ENCODE measurements around the gene MIX23. TPM values are rescaled to one million over a fixed set of nuclear protein-coding genes. Genes with fewer than 3 reads are reported as not detected.
"Not testable (repeated sequence)": the region's sequence is repeated elsewhere in the genome, so short reads cannot be mapped to it uniquely, and the experiment has no call there.

The MIX23 gene
- total RNA-seq, 2 donors from 2014 or later: 13.8 to 16.8 TPM

- intact Hi-C loops (cut with DNase I): no loop called here
- WGBS: under 1% methylated on average over 38 of the region's 52 CpGs
- Histone ChIP-seq H3K27ac (peak within 1 kb of the TSS; percentile 84 to 89), H3K36me3 (no peaks in the 10 kb centered on the region), H3K4me3 (peak within 1 kb of the TSS; percentile 64 to 69), H3K27me3 (replicated peaks; ENCODE audit: insufficient read depth) (no peaks in the 10 kb centered on the region), H3K9me3 (no peaks in the 10 kb centered on the region), H3K4me1 (replicated peaks) (peaks cover 5% of the 10 kb centered on the region)
- peak; percentile 96 for DNase-seq (ENCODE audit: low spot score)
- TF ChIP-seq, protein P1, sequence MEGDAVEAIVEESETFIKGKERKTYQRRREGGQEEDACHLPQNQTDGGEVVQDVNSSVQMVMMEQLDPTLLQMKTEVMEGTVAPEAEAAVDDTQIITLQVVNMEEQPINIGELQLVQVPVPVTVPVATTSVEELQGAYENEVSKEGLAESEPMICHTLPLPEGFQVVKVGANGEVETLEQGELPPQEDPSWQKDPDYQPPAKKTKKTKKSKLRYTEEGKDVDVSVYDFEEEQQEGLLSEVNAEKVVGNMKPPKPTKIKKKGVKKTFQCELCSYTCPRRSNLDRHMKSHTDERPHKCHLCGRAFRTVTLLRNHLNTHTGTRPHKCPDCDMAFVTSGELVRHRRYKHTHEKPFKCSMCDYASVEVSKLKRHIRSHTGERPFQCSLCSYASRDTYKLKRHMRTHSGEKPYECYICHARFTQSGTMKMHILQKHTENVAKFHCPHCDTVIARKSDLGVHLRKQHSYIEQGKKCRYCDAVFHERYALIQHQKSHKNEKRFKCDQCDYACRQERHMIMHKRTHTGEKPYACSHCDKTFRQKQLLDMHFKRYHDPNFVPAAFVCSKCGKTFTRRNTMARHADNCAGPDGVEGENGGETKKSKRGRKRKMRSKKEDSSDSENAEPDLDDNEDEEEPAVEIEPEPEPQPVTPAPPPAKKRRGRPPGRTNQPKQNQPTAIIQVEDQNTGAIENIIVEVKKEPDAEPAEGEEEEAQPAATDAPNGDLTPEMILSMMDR (IDR thresholded peaks at IDR 0.05): peak; percentile 41 to 75 (median 67)
- TF ChIP-seq POLR2A (IDR thresholded peaks at IDR 0.05) (peak; percentile 99), POLR2AphosphoS5 (IDR thresholded peaks at IDR 0.05) (peak; percentile 94)
Measured at GRCh38 chr3:122383771-122384697, 1.0 kb upstream of the MIX23 start, which contains the start of gene FAM162A. Gene FAM162A (plus strand): TSS chr3:122384182. CDS start chr3:122384266, 84 bp downstream.

- Histone ChIP-seq H3K4me1 (replicated peaks) (no peaks in the 10 kb centered on the region), H3K27ac (no peak overlapping the region), H3K36me3 (no peaks in the 10 kb centered on the region), H3K9me3 (no peaks in the 10 kb centered on the region), H3K27me3 (replicated peaks; ENCODE audit: insufficient read depth) (no peaks in the 10 kb centered on the region), H3K4me3 (no peak overlapping the region)
- 76% methylated on average over 4 of the region's 4 CpGs for WGBS
- DNase-seq (ENCODE audit: low spot score): no peak
- intact Hi-C loops (cut with DNase I): no loop called here
- TF ChIP-seq POLR2A (IDR thresholded peaks at IDR 0.05) (no peak), POLR2AphosphoS5 (IDR thresholded peaks at IDR 0.05) (no peak)
- TF ChIP-seq, protein P1 (IDR thresholded peaks at IDR 0.05): no peak
Measured at GRCh38 chr3:122377975-122378374, 5.1 kb downstream of the MIX23 start.

GRCh38 chr3:122374034-122374433 is 9.0 kb downstream of the MIX23 start:
- TF ChIP-seq POLR2A (IDR thresholded peaks at IDR 0.05): no peak
- TF ChIP-seq, protein P1 (IDR thresholded peaks at IDR 0.05): no peak
- no peaks in the 10 kb centered on the region for H3K4me1 ChIP-seq (replicated peaks)
- no peaks in the 10 kb centered on the region for H3K36me3 ChIP-seq
- no peak overlapping the region for H3K4me3 ChIP-seq
- no peak overlapping the region for H3K27ac ChIP-seq
- H3K27me3 ChIP-seq (replicated peaks; ENCODE audit: insufficient read depth): no peaks in the 10 kb centered on the region
- WGBS: 94% methylated on average over 1 of the region's 1 CpG
- no peak for DNase-seq (ENCODE audit: low spot score)
- intact Hi-C loops (cut with DNase I): no loop called here
- H3K9me3 ChIP-seq: no peaks in the 10 kb centered on the region

- WGBS: 93% methylated on average over 5 of the region's 5 CpGs
- Histone ChIP-seq H3K36me3 (no peaks in the 10 kb centered on the region), H3K27me3 (replicated peaks; ENCODE audit: insufficient read depth) (no peaks in the 10 kb centered on the region), H3K4me3 (no peak overlapping the region), H3K27ac (no peak overlapping the region), H3K4me1 (replicated peaks) (no peaks in the 10 kb centered on the region), H3K9me3 (no peaks in the 10 kb centered on the region)
- no peak for DNase-seq (ENCODE audit: low spot score)
- TF ChIP-seq POLR2A (IDR thresholded peaks at IDR 0.05) (no peak), POLR2AphosphoS5 (IDR thresholded peaks at IDR 0.05) (no peak)
- TF ChIP-seq, protein P1 (IDR thresholded peaks at IDR 0.05): no peak
- intact Hi-C loops (cut with DNase I): no loop called here
Measured at GRCh38 chr3:122366379-122366749, 16.7 kb downstream of the MIX23 start.

- H3K4me1 ChIP-seq (replicated peaks); H3K9me3 ChIP-seq; intact Hi-C loops (cut with DNase I); H3K27ac ChIP-seq; H3K27me3 ChIP-seq (replicated peaks; ENCODE audit: insufficient read depth); H3K4me3 ChIP-seq; DNase-seq (ENCODE audit: low spot score); H3K36me3 ChIP-seq: not testable (repeated sequence)
- 80% methylated on average over 10 of the region's 10 CpGs for WGBS
Measured at GRCh38 chr3:122365582-122366378, 17.3 kb downstream of the MIX23 start.
